Natural killer cell (primary cell): ENCODE results near the gene TBL1X. TPM values are rescaled to one million over a fixed set of nuclear protein-coding genes. Genes with fewer than 3 reads are reported as not detected.

Experiments
- ATAC-seq, 3 donors: fragments of 150-1000 bp in 2 of 3; fragments of 200-7000 bp in 1 of 3; cut with Tn5 transposase; 1 replicate in 1 of 3; 2 replicates in 2 of 3; pipeline ENCODE4 v1.10.0; 2021; ENCODE audit warnings: mild to moderate bottlenecking in 2 of 3, moderate library complexity in 2 of 3
- DNase-seq, 2 donors: peaks; one replicate each; pipeline versions ENCODE4 v3.0.0 to v3.0.0-alpha.2; 2013 to 2021; ENCODE audit warnings: mixed read lengths in 1 of 2
- H3K27ac ChIP-seq: one replicate; pipeline ENCODE4 v1.5.1; 2013; ENCODE audit warnings: mild to moderate bottlenecking, low read length
- H3K27me3 ChIP-seq: one replicate; pipeline ENCODE4 v1.6.1; 2013; ENCODE audit warnings: low read length; ENCODE audit not compliant: control insufficient read depth, insufficient read depth
- H3K36me3 ChIP-seq: one replicate; pipeline ENCODE4 v1.6.1; 2013; ENCODE audit warnings: low read length; ENCODE audit not compliant: control insufficient read depth, insufficient read depth
- H3K4me1 ChIP-seq: one replicate; pipeline ENCODE4 v1.6.1; 2013; ENCODE audit warnings: low read length; ENCODE audit not compliant: control insufficient read depth, insufficient read depth
- H3K4me3 ChIP-seq: one replicate; pipeline ENCODE4 v1.5.1; 2013; ENCODE audit warnings: low read length
- H3K9me3 ChIP-seq: one replicate; pipeline ENCODE4 v1.6.1; 2013; ENCODE audit warnings: low read length; ENCODE audit not compliant: control insufficient read depth, insufficient read depth
- H3K27ac Mint-ChIP-seq, 2 donors: one replicate each; pipeline ENCODE4 v1.8.0; 2022; ENCODE audit warnings: mild to moderate bottlenecking in 2 of 2, mixed read lengths in 2 of 2, moderate library complexity in 1 of 2
- H3K27me3 Mint-ChIP-seq, 2 donors: one replicate each; pipeline ENCODE4 v1.8.0; 2022; ENCODE audit warnings: low read depth in 2 of 2, mixed read lengths in 2 of 2
- H3K36me3 Mint-ChIP-seq: one replicate; pipeline ENCODE4 v1.8.0; 2022; ENCODE audit warnings: mixed read lengths
- H3K4me1 Mint-ChIP-seq, 2 donors: one replicate each; pipeline ENCODE4 v1.8.0; 2022; ENCODE audit warnings: mixed read lengths in 2 of 2
- H3K4me3 Mint-ChIP-seq: one replicate; pipeline ENCODE4 v1.8.0; 2022; ENCODE audit warnings: mild to moderate bottlenecking, moderate library complexity, mixed read lengths
- H3K9me3 Mint-ChIP-seq, 2 donors: one replicate each; pipeline ENCODE4 v1.8.0; 2022; ENCODE audit warnings: mixed read lengths in 2 of 2
- CTCF ChIP-seq: fragments of 200-600 bp; IDR thresholded peaks from one replicate; pipeline ENCODE4 v1.8.0; 2022; ENCODE audit warnings: antibody characterized with exemption
- WGBS: methylation state at CpG from one replicate; pipeline ENCODE4 v1.1.7; 2013; ENCODE audit warnings: missing lambda C conversion rate; ENCODE audit not compliant: insufficient coverage; 5-methylcytosine and 5-hydroxymethylcytosine counted together
- intact Hi-C: fragments of 100-400 bp; cut with micrococcal nuclease; formaldehyde crosslinking; loops from one replicate; pipeline ENCODE4 v1.14.2; 2022
- total RNA-seq, 4 donors: library from RNA; stranded (reverse); fragments of 120-200 nt in 1 of 4; gene quantifications; one replicate each; pipeline versions ENCODE4 v1.2.3 to v1.2.4, GENCODE V29; 2013 to 2022

TBL1X gene
- total RNA-seq, 3 donors from 2014 or later (not counting 1 experiment from before 2014, with no cell fraction given) = 21.9 to 43.8 (median 32.7) TPM

- Histone ChIP-seq H3K27me3 (no peaks in the 10 kb centered on the region), H3K36me3 (no peaks in the 10 kb centered on the region), H3K9me3 (peaks cover 4% of the 10 kb centered on the region), H3K4me3 (no peak overlapping the region), H3K27ac (no peak overlapping the region), H3K4me1 (peaks cover 11% of the 10 kb centered on the region)
- no peak for ATAC-seq
- peaks cover 18 to 20% of the 10 kb centered on the region in 2 donors for H3K4me1 Mint-ChIP-seq
- intact Hi-C loops = no loop called here
- H3K36me3 Mint-ChIP-seq = no peaks in the 10 kb centered on the region
- no peak for DNase-seq
- H3K9me3 Mint-ChIP-seq = peaks cover 2% of the 10 kb centered on the region in 2 donors
- peak overlapping the region in 1 of 2 donors; percentile 39 for H3K27ac Mint-ChIP-seq
- 53% methylated on average over 2 of the region's 3 CpGs for WGBS
- H3K4me3 Mint-ChIP-seq = no peak overlapping the region
- H3K27me3 Mint-ChIP-seq = peaks cover 6% of the 10 kb centered on the region in 2 donors
- TF ChIP-seq CTCF = no peak
Observed at GRCh38 chrX:9746148-9746888, 281.5 kb downstream of the TBL1X start.

GRCh38 chrX:9747644-9748043 is 282.8 kb downstream of the TBL1X start:
- Mint-ChIP-seq H3K36me3 (no peaks in the 10 kb centered on the region), H3K4me3 (no peak overlapping the region), H3K4me1 (peaks cover 18 to 20% of the 10 kb centered on the region in 2 donors), H3K27me3 (peaks cover 6% of the 10 kb centered on the region in 2 donors), H3K9me3 (peaks cover 2% of the 10 kb centered on the region in 2 donors), H3K27ac (no peak overlapping the region)
- no CpG with 5 or more reads among the region's 4 CpGs for WGBS
- peaks cover 4% of the 10 kb centered on the region for H3K9me3 ChIP-seq
- intact Hi-C loops = no loop called here
- H3K4me1 ChIP-seq = peaks cover 11% of the 10 kb centered on the region
- ATAC-seq (no peak), DNase-seq (no peak)
- H3K27me3 ChIP-seq = no peaks in the 10 kb centered on the region
- H3K4me3 ChIP-seq = no peak overlapping the region
- no peak overlapping the region for H3K27ac ChIP-seq
- no peak for TF ChIP-seq CTCF
- H3K36me3 ChIP-seq = no peaks in the 10 kb centered on the region

GRCh38 chrX:9749146-9749692 is 284.4 kb downstream of the TBL1X start:
- intact Hi-C loops = no loop called here
- Mint-ChIP-seq H3K27me3 (peaks cover 6% of the 10 kb centered on the region in 2 donors), H3K36me3 (no peaks in the 10 kb centered on the region), H3K4me3 (no peak overlapping the region), H3K4me1 (peaks cover 18 to 20% of the 10 kb centered on the region in 2 donors), H3K9me3 (peaks cover 2% of the 10 kb centered on the region in 2 donors), H3K27ac (no peak overlapping the region)
- ATAC-seq (no peak), DNase-seq (no peak)
- H3K36me3 ChIP-seq = no peaks in the 10 kb centered on the region
- H3K4me1 ChIP-seq = peaks cover 11% of the 10 kb centered on the region
- no peaks in the 10 kb centered on the region for H3K27me3 ChIP-seq
- H3K4me3 ChIP-seq = no peak overlapping the region
- 66% methylated on average over 3 of the region's 11 CpGs for WGBS
- no peak for TF ChIP-seq CTCF
- peaks cover 4% of the 10 kb centered on the region for H3K9me3 ChIP-seq
- no peak overlapping the region for H3K27ac ChIP-seq
